GM23248 (cell line): ENCODE measurements around the gene CSKMT.

Experiments
- EZH2 ChIP-seq: fragments of 200-600 bp; sonication (generic); IDR thresholded peaks from 2 replicates; pipeline ENCODE4 v1.6.1; 2018; ENCODE audit warnings: antibody characterized with exemption, mild to moderate bottlenecking; ENCODE audit not compliant: insufficient read depth, poor library complexity, severe bottlenecking
- EZH2phosphoT487 ChIP-seq: fragments of 200-600 bp; sonication (generic); IDR thresholded peaks from 2 replicates; pipeline ENCODE4 v1.6.1; 2018; ENCODE audit warnings: antibody characterized with exemption, moderate library complexity, mild to moderate bottlenecking, low read depth; ENCODE audit not compliant: insufficient read depth

- TF ChIP-seq EZH2 = no peak
- TF ChIP-seq EZH2phosphoT487 = no peak
Measured at GRCh38 chr11:62615521-62615920, 49.6 kb upstream of the CSKMT start.
